ENCODE results near the gene ERCC1.

DNA sequence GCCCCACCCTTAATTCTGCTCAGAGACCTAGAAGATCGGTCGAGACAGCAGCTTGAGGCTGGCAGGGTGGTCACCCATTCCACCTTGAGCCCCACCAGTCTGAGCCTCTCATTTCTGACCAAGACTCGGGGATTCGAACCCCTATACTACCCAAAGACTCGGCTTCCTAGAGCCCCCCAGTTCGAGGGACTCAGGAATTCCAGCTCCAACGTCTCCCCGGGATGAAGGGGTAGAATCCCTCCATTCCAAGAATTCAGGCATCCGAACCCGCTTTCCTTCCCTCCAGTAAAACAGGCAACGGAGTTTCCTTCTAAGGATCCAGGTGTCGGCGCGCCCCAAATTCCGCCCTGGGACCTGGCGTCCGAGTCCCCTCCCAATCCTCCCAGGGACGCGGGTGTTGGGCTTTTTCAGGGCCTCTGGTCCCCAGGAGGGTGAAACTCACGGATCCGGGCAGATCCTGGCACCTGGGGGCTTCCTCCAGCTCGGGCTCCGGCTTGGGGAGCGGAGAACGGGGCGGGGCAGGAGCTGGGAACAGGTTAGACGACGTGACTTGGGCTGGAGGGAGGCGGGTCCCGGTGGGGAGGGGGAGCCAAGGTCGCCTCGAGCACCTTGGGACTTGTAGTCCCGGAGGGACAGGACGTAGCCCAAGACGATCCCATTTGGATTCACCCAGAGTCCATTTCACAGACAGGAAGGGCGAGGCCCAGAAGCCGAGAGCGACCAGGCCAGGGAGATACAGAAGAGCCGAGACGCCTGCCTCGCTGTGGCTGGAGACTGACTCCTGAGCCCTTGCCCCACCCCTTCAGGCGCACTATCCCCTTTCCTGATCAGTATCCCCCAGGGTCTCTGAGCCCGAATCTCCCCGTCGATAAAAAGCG is 18.9 kb downstream of the ERCC1 start, which contains the start of gene PPP1R13L:
- TF ChIP-seq, protein P1, sequence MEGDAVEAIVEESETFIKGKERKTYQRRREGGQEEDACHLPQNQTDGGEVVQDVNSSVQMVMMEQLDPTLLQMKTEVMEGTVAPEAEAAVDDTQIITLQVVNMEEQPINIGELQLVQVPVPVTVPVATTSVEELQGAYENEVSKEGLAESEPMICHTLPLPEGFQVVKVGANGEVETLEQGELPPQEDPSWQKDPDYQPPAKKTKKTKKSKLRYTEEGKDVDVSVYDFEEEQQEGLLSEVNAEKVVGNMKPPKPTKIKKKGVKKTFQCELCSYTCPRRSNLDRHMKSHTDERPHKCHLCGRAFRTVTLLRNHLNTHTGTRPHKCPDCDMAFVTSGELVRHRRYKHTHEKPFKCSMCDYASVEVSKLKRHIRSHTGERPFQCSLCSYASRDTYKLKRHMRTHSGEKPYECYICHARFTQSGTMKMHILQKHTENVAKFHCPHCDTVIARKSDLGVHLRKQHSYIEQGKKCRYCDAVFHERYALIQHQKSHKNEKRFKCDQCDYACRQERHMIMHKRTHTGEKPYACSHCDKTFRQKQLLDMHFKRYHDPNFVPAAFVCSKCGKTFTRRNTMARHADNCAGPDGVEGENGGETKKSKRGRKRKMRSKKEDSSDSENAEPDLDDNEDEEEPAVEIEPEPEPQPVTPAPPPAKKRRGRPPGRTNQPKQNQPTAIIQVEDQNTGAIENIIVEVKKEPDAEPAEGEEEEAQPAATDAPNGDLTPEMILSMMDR (IDR thresholded peaks at IDR 0.05 in 2 of 3, conservative IDR thresholded peaks at IDR 0.05 in 1 of 3; ENCODE audit: borderline replicate concordance in 1 of 3, insufficient read depth in 1 of 3, low read depth in 2 of 3, low read length in 2 of 3), result no peak
- no peak for TF ChIP-seq CEBPB (IDR thresholded peaks at IDR 0.05; ENCODE audit: low read depth)
- no peak for TF ChIP-seq YY1 (IDR thresholded peaks at IDR 0.05; ENCODE audit: extremely low read depth, insufficient replicate concordance, low read depth, low read length)
